Esophagus muscularis mucosa (tissue), 4 donors: Measurements from ENCODE around the gene SLC39A10.

ENCODE experiments used
- EP300 ChIP-seq: sonication (generic); formaldehyde crosslinking; IDR thresholded peaks from one replicate; pipeline ENCODE4 v1.6.1; 2017; ENCODE audit warnings: antibody characterized with exemption
- POLR2A ChIP-seq: fragments of 450-650 bp; IDR thresholded peaks from one replicate; pipeline ENCODE4 v1.6.1; 2017; ENCODE audit warnings: antibody characterized with exemption, moderate library complexity, mild to moderate bottlenecking, low read depth
- POLR2AphosphoS5 ChIP-seq, 2 donors: sonication (generic); formaldehyde crosslinking; IDR thresholded peaks; one replicate each; pipeline ENCODE4 v1.6.1; 2017; ENCODE audit warnings: antibody characterized with exemption in 2 of 2
- TF ChIP-seq, protein P1 (sequence below), 3 experiments: fragments of 200-600 bp in 2 of 3; fragments of 450-650 bp in 1 of 3; sonication (generic) in 2 of 3; IDR thresholded peaks; one replicate each; pipeline ENCODE4 v1.5.1; 2017 to 2019; ENCODE audit warnings: antibody characterized with exemption in 3 of 3, mild to moderate bottlenecking in 2 of 3, moderate library complexity in 1 of 3

DNA sequence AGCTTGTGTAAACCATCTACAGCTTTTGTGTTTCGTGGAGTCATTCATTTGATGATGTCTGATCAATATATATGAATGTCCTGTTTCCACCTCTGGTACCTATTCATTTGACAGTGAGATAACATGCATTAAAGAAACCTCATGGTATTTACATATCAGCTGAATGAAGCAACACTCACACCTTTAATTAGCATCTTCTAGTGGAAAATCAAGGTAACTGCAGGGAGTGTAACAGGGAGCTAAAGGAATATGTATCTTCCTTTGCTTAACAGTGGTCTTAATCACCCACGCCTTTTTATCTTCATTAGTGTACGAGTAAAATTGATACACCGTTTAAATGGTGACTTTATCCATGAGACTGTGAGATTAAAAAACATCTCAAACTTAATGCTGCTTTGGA, 15.6 kb downstream of the SLC39A10 start:
- TF ChIP-seq, protein P1, sequence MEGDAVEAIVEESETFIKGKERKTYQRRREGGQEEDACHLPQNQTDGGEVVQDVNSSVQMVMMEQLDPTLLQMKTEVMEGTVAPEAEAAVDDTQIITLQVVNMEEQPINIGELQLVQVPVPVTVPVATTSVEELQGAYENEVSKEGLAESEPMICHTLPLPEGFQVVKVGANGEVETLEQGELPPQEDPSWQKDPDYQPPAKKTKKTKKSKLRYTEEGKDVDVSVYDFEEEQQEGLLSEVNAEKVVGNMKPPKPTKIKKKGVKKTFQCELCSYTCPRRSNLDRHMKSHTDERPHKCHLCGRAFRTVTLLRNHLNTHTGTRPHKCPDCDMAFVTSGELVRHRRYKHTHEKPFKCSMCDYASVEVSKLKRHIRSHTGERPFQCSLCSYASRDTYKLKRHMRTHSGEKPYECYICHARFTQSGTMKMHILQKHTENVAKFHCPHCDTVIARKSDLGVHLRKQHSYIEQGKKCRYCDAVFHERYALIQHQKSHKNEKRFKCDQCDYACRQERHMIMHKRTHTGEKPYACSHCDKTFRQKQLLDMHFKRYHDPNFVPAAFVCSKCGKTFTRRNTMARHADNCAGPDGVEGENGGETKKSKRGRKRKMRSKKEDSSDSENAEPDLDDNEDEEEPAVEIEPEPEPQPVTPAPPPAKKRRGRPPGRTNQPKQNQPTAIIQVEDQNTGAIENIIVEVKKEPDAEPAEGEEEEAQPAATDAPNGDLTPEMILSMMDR (IDR thresholded peaks at IDR 0.05), result no peak
- TF ChIP-seq POLR2AphosphoS5 (IDR thresholded peaks at IDR 0.05) (no peak), EP300 (no peak), POLR2A (no peak)
